ENCODE results near the gene OLFM1. TPM values are rescaled to one million over a fixed set of nuclear protein-coding genes. Genes with fewer than 3 reads are reported as not detected.

OLFM1 gene
- polyA plus RNA-seq, 4 donors = 1.4 to 36.5 (median 3.2) TPM; not detected in 1

DNA sequence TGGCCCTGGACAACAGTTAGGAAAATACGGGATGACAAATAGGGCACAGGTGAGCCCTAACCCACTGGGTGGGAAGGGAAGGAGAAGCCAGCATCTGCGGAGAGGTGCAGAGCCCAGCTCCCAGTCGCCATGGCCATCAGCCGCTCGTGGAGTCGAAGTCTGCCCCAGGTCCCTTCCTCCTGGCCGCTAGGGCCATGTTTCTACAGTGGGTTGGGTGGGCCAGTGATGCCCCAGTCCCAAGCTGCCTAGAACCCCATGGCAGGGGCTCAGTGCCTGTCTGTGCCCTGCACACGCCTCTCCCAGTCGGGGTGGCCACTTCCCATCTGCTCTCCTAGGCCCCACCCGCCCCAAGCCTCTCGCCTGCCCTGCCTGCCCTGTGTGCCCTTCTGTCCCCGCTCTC is 34.8 kb downstream of the OLFM1 start:
- FAIRE-seq (no peak), DNase-seq (no peak)
- no peaks in the 10 kb centered on the region for H3K36me3 ChIP-seq (ENCODE audit: control insufficient read depth in 3 of 3, insufficient read depth in 2 of 3, low read depth in 1 of 3, low read length in 3 of 3)
- no peak overlapping the region for H3K27ac ChIP-seq (ENCODE audit: low read depth in 1 of 3, low read length in 2 of 3)
- H3K9me3 ChIP-seq (ENCODE audit: control insufficient read depth in 2 of 2, insufficient read depth in 1 of 2, low read depth in 1 of 2, low read length in 1 of 2) = no peaks in the 10 kb centered on the region
- 68 to 88% (median 76%) methylated on average over 12 of the region's 12 CpGs for WGBS, 3 donors
- H3K4me3 ChIP-seq (ENCODE audit: low read depth in 1 of 3, low read length in 3 of 3) = no peak overlapping the region
- no peaks in the 10 kb centered on the region for H3K27me3 ChIP-seq (ENCODE audit: control insufficient read depth in 3 of 3, insufficient read depth in 3 of 3, low read length in 3 of 3)
- H3K4me1 ChIP-seq (ENCODE audit: control insufficient read depth in 3 of 3, insufficient read depth in 2 of 3, low read depth in 1 of 3, low read length in 2 of 3) = no peaks in the 10 kb centered on the region

GRCh38 chr9:135123126-135123772 is 35.8 kb downstream of the OLFM1 start:
- FAIRE-seq (no peak), DNase-seq (no peak)
- H3K4me1 ChIP-seq (ENCODE audit: control insufficient read depth in 3 of 3, insufficient read depth in 2 of 3, low read depth in 1 of 3, low read length in 2 of 3) = no peaks in the 10 kb centered on the region
- H3K27ac ChIP-seq (ENCODE audit: low read depth in 1 of 3, low read length in 2 of 3) = no peak overlapping the region
- no peak overlapping the region for H3K4me3 ChIP-seq (ENCODE audit: low read depth in 1 of 3, low read length in 3 of 3)
- no peaks in the 10 kb centered on the region for H3K9me3 ChIP-seq (ENCODE audit: control insufficient read depth in 2 of 2, insufficient read depth in 1 of 2, low read depth in 1 of 2, low read length in 1 of 2)
- WGBS, 3 donors = 68 to 71% (median 69%) methylated on average over 6 of the region's 6 CpGs
- H3K36me3 ChIP-seq (ENCODE audit: control insufficient read depth in 3 of 3, insufficient read depth in 2 of 3, low read depth in 1 of 3, low read length in 3 of 3) = no peaks in the 10 kb centered on the region
- no peaks in the 10 kb centered on the region for H3K27me3 ChIP-seq (ENCODE audit: control insufficient read depth in 3 of 3, insufficient read depth in 3 of 3, low read length in 3 of 3)

DNA sequence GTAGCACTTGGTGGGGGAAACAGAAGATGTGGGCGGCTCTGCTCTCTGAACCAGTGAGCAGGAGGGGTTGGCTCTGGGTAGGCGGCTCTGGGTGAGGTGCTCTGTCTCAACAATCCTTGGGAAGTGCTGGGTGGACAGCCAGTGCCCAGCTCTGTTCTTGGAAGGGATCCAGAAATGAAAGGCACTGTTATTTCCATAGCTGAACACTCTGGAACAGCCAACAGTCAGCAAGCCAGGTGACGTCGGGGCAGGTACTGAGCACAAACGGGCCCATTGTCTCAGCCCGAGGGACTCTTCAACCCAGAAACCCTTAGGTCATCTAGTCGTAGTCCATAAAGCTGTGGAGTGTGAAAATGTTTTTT is 36.3 kb downstream of the OLFM1 start:
- WGBS, 3 donors = 70 to 77% (median 72%) methylated on average over 7 of the region's 7 CpGs
- DNase-seq = no peak
- Histone ChIP-seq H3K36me3 (ENCODE audit: control insufficient read depth in 3 of 3, insufficient read depth in 2 of 3, low read depth in 1 of 3, low read length in 3 of 3) (no peaks in the 10 kb centered on the region), H3K9me3 (ENCODE audit: control insufficient read depth in 2 of 2, insufficient read depth in 1 of 2, low read depth in 1 of 2, low read length in 1 of 2) (no peaks in the 10 kb centered on the region), H3K27me3 (ENCODE audit: control insufficient read depth in 3 of 3, insufficient read depth in 3 of 3, low read length in 3 of 3) (no peaks in the 10 kb centered on the region), H3K4me3 (ENCODE audit: low read depth in 1 of 3, low read length in 3 of 3) (no peak overlapping the region), H3K27ac (ENCODE audit: low read depth in 1 of 3, low read length in 2 of 3) (no peak overlapping the region), H3K4me1 (ENCODE audit: control insufficient read depth in 3 of 3, insufficient read depth in 2 of 3, low read depth in 1 of 3, low read length in 2 of 3) (no peaks in the 10 kb centered on the region)
- FAIRE-seq = no peak

- DNase-seq = no peak
- H3K4me1 ChIP-seq (ENCODE audit: control insufficient read depth in 3 of 3, insufficient read depth in 2 of 3, low read depth in 1 of 3, low read length in 2 of 3) = no peaks in the 10 kb centered on the region
- FAIRE-seq = no peak
- peaks cover 0 to 6% of the 10 kb centered on the region in 2 donors for H3K9me3 ChIP-seq (ENCODE audit: control insufficient read depth in 2 of 2, insufficient read depth in 1 of 2, low read depth in 1 of 2, low read length in 1 of 2)
- no peaks in the 10 kb centered on the region for H3K36me3 ChIP-seq (ENCODE audit: control insufficient read depth in 3 of 3, insufficient read depth in 2 of 3, low read depth in 1 of 3, low read length in 3 of 3)
- H3K27ac ChIP-seq (ENCODE audit: low read depth in 1 of 3, low read length in 2 of 3) = no peak overlapping the region
- WGBS, 3 donors = 76 to 83% (median 78%) methylated on average over 34 of the region's 34 CpGs
- no peaks in the 10 kb centered on the region for H3K27me3 ChIP-seq (ENCODE audit: control insufficient read depth in 3 of 3, insufficient read depth in 3 of 3, low read length in 3 of 3)
- no peak overlapping the region for H3K4me3 ChIP-seq (ENCODE audit: low read depth in 1 of 3, low read length in 3 of 3)
Measured at GRCh38 chr9:135126451-135127187, 39.2 kb downstream of the OLFM1 start.

DNA sequence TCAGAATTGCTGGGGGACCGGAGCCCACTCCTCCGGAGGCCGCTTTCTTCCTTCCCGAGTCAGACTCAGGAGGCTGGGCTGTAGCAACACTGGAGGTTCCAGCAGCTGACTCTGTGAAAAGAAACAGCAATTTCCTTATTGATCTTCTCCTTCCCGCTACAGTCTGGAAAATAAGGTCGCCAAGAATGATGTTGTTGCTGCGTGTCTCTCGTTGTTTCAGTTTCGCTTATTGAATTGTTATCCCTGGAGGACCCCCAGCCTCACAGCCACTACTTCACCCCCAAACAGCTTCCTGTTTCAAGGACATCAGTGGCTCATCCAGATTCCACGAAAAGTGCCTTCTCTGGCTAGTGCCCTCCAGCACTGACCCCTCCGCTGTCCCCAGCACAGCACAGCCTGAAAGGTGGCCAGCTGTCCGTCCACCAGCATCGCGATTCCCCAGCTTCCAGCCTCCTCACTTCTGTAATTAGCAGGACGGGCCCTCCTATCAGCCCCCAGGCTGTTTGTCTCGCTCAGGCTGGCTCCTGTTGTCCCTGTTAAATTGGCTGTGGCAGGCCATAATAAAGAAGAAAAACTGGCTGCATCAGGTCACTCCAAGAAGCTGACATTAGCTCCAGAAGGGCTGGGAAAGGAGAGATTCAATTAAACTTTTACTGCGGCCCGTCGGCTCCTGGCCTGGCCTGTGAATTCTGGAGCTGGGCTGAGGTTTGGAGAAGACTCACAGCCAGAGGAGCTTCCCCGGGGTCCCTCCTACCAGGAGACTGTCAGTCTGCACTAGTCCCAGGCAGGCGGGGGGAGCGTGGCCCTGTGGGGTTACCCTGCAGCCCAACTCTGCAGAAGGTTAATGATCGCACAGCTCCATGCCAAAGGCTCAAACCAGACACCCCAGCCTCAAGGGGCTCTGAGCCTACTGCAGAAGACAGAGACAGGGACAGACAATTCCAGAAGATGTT is 40.5 kb downstream of the OLFM1 start:
- Histone ChIP-seq H3K4me1 (ENCODE audit: control insufficient read depth in 3 of 3, insufficient read depth in 2 of 3, low read depth in 1 of 3, low read length in 2 of 3) (no peaks in the 10 kb centered on the region), H3K4me3 (ENCODE audit: low read depth in 1 of 3, low read length in 3 of 3) (no peak overlapping the region), H3K9me3 (ENCODE audit: control insufficient read depth in 2 of 2, insufficient read depth in 1 of 2, low read depth in 1 of 2, low read length in 1 of 2) (peaks cover 0 to 6% of the 10 kb centered on the region in 2 donors), H3K36me3 (ENCODE audit: control insufficient read depth in 3 of 3, insufficient read depth in 2 of 3, low read depth in 1 of 3, low read length in 3 of 3) (no peaks in the 10 kb centered on the region), H3K27me3 (ENCODE audit: control insufficient read depth in 3 of 3, insufficient read depth in 3 of 3, low read length in 3 of 3) (no peaks in the 10 kb centered on the region), H3K27ac (ENCODE audit: low read depth in 1 of 3, low read length in 2 of 3) (no peak overlapping the region)
- WGBS, 3 donors = 54 to 61% (median 58%) methylated on average over 23 of the region's 23 CpGs
- DNase-seq = no peak
- no peak for FAIRE-seq

GRCh38 chr9:135129137-135129695 is 41.7 kb downstream of the OLFM1 start:
- Histone ChIP-seq H3K27me3 (ENCODE audit: control insufficient read depth in 3 of 3, insufficient read depth in 3 of 3, low read length in 3 of 3) (peaks cover 0 to 4% (median 3%) of the 10 kb centered on the region in 3 donors), H3K4me1 (ENCODE audit: control insufficient read depth in 3 of 3, insufficient read depth in 2 of 3, low read depth in 1 of 3, low read length in 2 of 3) (no peaks in the 10 kb centered on the region), H3K36me3 (ENCODE audit: control insufficient read depth in 3 of 3, insufficient read depth in 2 of 3, low read depth in 1 of 3, low read length in 3 of 3) (no peaks in the 10 kb centered on the region), H3K27ac (ENCODE audit: low read depth in 1 of 3, low read length in 2 of 3) (no peak overlapping the region), H3K4me3 (ENCODE audit: low read depth in 1 of 3, low read length in 3 of 3) (no peak overlapping the region), H3K9me3 (ENCODE audit: control insufficient read depth in 2 of 2, insufficient read depth in 1 of 2, low read depth in 1 of 2, low read length in 1 of 2) (peaks cover 0 to 6% of the 10 kb centered on the region in 2 donors)
- 87 to 90% (median 88%) methylated on average over 6 to 7 of the region's 7 CpGs for WGBS, 3 donors
- FAIRE-seq (no peak), DNase-seq (no peak)

DNA sequence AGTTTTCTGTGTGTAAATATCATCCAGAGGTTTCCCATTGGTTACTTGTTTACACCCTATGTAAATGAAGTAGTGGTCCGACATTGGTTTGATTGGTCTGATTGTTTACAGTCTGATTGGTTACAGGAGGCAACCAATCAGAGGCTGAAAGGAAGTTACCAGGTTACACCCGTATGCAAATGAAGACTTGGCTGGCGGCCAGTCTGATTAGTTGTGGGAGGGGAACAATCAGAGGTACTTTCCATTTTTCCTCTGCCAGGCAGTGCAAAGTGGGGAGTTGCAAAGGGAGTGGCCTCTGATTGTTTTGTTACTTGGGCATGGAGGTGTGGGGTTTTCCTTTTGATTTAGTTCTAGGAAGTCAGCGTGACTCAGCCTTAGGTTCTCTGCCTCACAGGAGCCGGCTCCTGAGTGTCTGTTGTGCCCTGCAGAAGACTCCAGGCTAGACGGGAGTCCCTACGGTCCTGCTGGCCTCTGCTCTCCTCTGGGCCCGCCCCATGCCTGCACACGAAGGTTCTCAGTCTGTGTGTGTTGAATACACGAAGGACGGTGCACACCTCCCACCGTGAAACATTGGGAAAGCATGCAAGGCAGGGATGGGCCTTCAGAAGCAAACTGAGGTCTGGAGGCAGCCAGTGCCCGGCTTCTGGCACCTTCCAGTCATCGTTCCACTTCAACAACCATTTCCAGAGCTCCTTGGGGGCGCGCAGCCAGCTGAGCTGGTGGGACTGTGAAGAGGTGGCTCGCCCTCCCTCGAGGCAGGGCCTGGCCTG is 42.9 kb downstream of the OLFM1 start:
- DNase-seq (peak in 1 of 2 donors; percentile 18), FAIRE-seq (no peak)
- H3K4me1 ChIP-seq (ENCODE audit: control insufficient read depth in 3 of 3, insufficient read depth in 2 of 3, low read depth in 1 of 3, low read length in 2 of 3) = no peaks in the 10 kb centered on the region

More for the DNA sequence above, 42.9 kb downstream of the OLFM1 start:
- H3K9me3 ChIP-seq (ENCODE audit: control insufficient read depth in 2 of 2, insufficient read depth in 1 of 2, low read depth in 1 of 2, low read length in 1 of 2) = peaks cover 0 to 6% of the 10 kb centered on the region in 2 donors
- H3K4me3 ChIP-seq (ENCODE audit: low read depth in 1 of 3, low read length in 3 of 3) = no peak overlapping the region
- H3K27ac ChIP-seq (ENCODE audit: low read depth in 1 of 3, low read length in 2 of 3) = no peak overlapping the region
- WGBS, 3 donors = 57 to 70% (median 61%) methylated on average over 18 of the region's 18 CpGs
- H3K36me3 ChIP-seq (ENCODE audit: control insufficient read depth in 3 of 3, insufficient read depth in 2 of 3, low read depth in 1 of 3, low read length in 3 of 3) = no peaks in the 10 kb centered on the region
- H3K27me3 ChIP-seq (ENCODE audit: control insufficient read depth in 3 of 3, insufficient read depth in 3 of 3, low read length in 3 of 3) = peaks cover 0 to 4% (median 3%) of the 10 kb centered on the region in 3 donors
